Loucy (cell line): Measurements from ENCODE around the gene VMP1.

Experiments
- EZH2phosphoT487 ChIP-seq: fragments of 200-600 bp; IDR thresholded peaks from 2 replicates; pipeline ENCODE4 v1.6.1; 2018; ENCODE audit warnings: antibody characterized with exemption, mild to moderate bottlenecking, moderate library complexity, borderline replicate concordance
- TF ChIP-seq, protein P1 (sequence below): fragments of 200-600 bp; sonication (generic); conservative IDR thresholded peaks from 2 replicates; pipeline ENCODE4 v1.5.1; 2014; ENCODE audit warnings: mild to moderate bottlenecking, antibody characterized with exemption, low read length

DNA sequence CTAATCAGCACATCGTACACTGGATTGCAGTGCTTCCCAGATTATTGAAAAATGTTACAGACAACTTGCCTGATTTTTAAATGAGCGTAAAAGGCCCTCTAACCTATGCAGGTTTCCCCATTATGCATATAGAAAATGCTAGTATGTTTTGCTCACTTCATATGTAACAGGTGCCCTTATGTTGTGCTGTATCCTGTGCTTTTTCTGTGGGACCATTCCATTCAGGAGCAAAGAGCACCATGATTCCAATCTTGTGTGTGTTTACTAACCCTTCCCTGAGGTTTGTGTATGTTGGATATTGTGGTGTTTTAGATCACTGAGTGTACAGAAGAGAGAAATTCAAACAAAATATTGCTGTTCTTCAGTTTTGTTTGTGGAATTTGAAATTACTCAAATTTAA lies 13.1 kb upstream of the VMP1 start:
- TF ChIP-seq, protein P1, sequence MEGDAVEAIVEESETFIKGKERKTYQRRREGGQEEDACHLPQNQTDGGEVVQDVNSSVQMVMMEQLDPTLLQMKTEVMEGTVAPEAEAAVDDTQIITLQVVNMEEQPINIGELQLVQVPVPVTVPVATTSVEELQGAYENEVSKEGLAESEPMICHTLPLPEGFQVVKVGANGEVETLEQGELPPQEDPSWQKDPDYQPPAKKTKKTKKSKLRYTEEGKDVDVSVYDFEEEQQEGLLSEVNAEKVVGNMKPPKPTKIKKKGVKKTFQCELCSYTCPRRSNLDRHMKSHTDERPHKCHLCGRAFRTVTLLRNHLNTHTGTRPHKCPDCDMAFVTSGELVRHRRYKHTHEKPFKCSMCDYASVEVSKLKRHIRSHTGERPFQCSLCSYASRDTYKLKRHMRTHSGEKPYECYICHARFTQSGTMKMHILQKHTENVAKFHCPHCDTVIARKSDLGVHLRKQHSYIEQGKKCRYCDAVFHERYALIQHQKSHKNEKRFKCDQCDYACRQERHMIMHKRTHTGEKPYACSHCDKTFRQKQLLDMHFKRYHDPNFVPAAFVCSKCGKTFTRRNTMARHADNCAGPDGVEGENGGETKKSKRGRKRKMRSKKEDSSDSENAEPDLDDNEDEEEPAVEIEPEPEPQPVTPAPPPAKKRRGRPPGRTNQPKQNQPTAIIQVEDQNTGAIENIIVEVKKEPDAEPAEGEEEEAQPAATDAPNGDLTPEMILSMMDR, result no peak
- TF ChIP-seq EZH2phosphoT487, result no peak
